Osteoblast (primary cell): ENCODE results near the gene ASCC1. TPM values are rescaled to one million over a fixed set of nuclear protein-coding genes. Genes with fewer than 3 reads are reported as not detected.
A peak's percentile ranks its signal among the peaks of the same experiment; 100 is the strongest.

Source experiments
- DNase-seq: peaks from one replicate; pipeline ENCODE4 v3.0.0; 2011; ENCODE audit warnings: low spot score, mixed read lengths; ENCODE audit not compliant: insufficient read length; ENCODE audit errors: missing footprints
- H2AFZ ChIP-seq: 2 replicates; pipeline ENCODE4 v1.6.0; 2011; ENCODE audit warnings: mild to moderate bottlenecking, low read length
- H3K27ac ChIP-seq: 2 replicates; pipeline ENCODE4 v1.5.1; 2011; ENCODE audit warnings: mild to moderate bottlenecking, low read depth, low read length, moderate library complexity
- H3K27me3 ChIP-seq: 2 replicates; pipeline ENCODE4 v1.6.0; 2012; ENCODE audit warnings: mild to moderate bottlenecking, control low read depth, inconsistent platforms, low read length, moderate library complexity; ENCODE audit not compliant: insufficient read depth
- H3K36me3 ChIP-seq: 2 replicates; pipeline ENCODE4 v1.5.1; 2011; ENCODE audit warnings: mild to moderate bottlenecking, low read length, control low read depth, moderate library complexity; ENCODE audit not compliant: insufficient read depth
- H3K4me1 ChIP-seq: 2 replicates; pipeline ENCODE4 v1.5.1; 2011; ENCODE audit warnings: mild to moderate bottlenecking, low read length, control low read depth, moderate library complexity; ENCODE audit not compliant: insufficient read depth
- H3K4me2 ChIP-seq: 2 replicates; pipeline ENCODE4 v1.6.0; 2011; ENCODE audit warnings: mild to moderate bottlenecking, low read length; ENCODE audit not compliant: insufficient read depth
- H3K4me3 ChIP-seq: fragments of 200-600 bp; sonication (generic); 3 replicates; pipeline ENCODE4 v1.5.1; 2012; ENCODE audit warnings: mild to moderate bottlenecking, low read length, inconsistent platforms; ENCODE audit not compliant: insufficient read depth
- H3K79me2 ChIP-seq: 2 replicates; pipeline ENCODE4 v1.6.0; 2012; ENCODE audit warnings: mild to moderate bottlenecking, low read length, control low read depth, inconsistent platforms; ENCODE audit not compliant: insufficient read depth
- H3K9me3 ChIP-seq: 2 replicates; pipeline ENCODE4 v1.5.1; 2011; ENCODE audit warnings: low read depth, low read length, control low read depth
- H4K20me1 ChIP-seq: 2 replicates; pipeline ENCODE4 v1.6.0; 2012; ENCODE audit warnings: mild to moderate bottlenecking, low read length, control low read depth; ENCODE audit not compliant: insufficient read depth
- CTCF ChIP-seq: IDR thresholded peaks from 2 replicates; pipeline ENCODE4 v1.5.1; 2011; ENCODE audit warnings: mild to moderate bottlenecking, low read depth, low read length, moderate library complexity; ENCODE audit errors: extremely low read depth
- total RNA-seq: library from RNA; depleted of rRNA; stranded (reverse); fragments of >200 nt; gene quantifications from 2 replicates; pipeline ENCODE4 v1.2.3, GENCODE V29; 2012

Gene ASCC1
- total RNA-seq, 1 donor: 40.2 TPM

- Histone ChIP-seq H3K9me3 (no peaks in the 10 kb centered on the region), H2AFZ (no peak overlapping the region), H4K20me1 (no peaks in the 10 kb centered on the region), H3K79me2 (no peaks in the 10 kb centered on the region), H3K36me3 (no peaks in the 10 kb centered on the region), H3K4me2 (no peak overlapping the region), H3K4me3 (no peak overlapping the region), H3K27ac (no peak overlapping the region), H3K27me3 (no peaks in the 10 kb centered on the region), H3K4me1 (peaks cover 15% of the 10 kb centered on the region)
- no peak for DNase-seq
- TF ChIP-seq CTCF: no peak
These were observed 89.2 kb downstream of the ASCC1 start for GRCh38 chr10:72126872-72127232.

GRCh38 chr10:72126184-72126871, 89.7 kb downstream of the ASCC1 start:
- Histone ChIP-seq H3K27ac (no peak overlapping the region), H2AFZ (no peak overlapping the region), H3K9me3 (no peaks in the 10 kb centered on the region), H3K36me3 (no peaks in the 10 kb centered on the region), H3K4me3 (no peak overlapping the region), H3K79me2 (no peaks in the 10 kb centered on the region), H3K4me1 (peaks cover 15% of the 10 kb centered on the region), H3K27me3 (no peaks in the 10 kb centered on the region), H4K20me1 (no peaks in the 10 kb centered on the region), H3K4me2 (no peak overlapping the region)
- DNase-seq: peak; percentile 65
- peak; percentile 64 for TF ChIP-seq CTCF

- peak; percentile 36 for DNase-seq
- no peaks in the 10 kb centered on the region for H4K20me1 ChIP-seq
- H3K4me1 ChIP-seq: peaks cover 15% of the 10 kb centered on the region
- no peak overlapping the region for H2AFZ ChIP-seq
- no peaks in the 10 kb centered on the region for H3K27me3 ChIP-seq
- no peaks in the 10 kb centered on the region for H3K79me2 ChIP-seq
- peak overlapping the region; percentile 49 for H3K27ac ChIP-seq
- no peak overlapping the region for H3K4me3 ChIP-seq
- H3K36me3 ChIP-seq: no peaks in the 10 kb centered on the region
- H3K4me2 ChIP-seq: no peak overlapping the region
- TF ChIP-seq CTCF: no peak
- H3K9me3 ChIP-seq: no peaks in the 10 kb centered on the region
These were observed 91.1 kb downstream of the ASCC1 start for GRCh38 chr10:72124989-72125388.

GRCh38 chr10:72124381-72124780, 91.7 kb downstream of the ASCC1 start:
- H3K4me3 ChIP-seq: no peak overlapping the region
- no peaks in the 10 kb centered on the region for H3K27me3 ChIP-seq
- TF ChIP-seq CTCF: no peak
- peaks cover 15% of the 10 kb centered on the region for H3K4me1 ChIP-seq
- H3K9me3 ChIP-seq: no peaks in the 10 kb centered on the region
- no peaks in the 10 kb centered on the region for H4K20me1 ChIP-seq
- DNase-seq: no peak
- H3K4me2 ChIP-seq: no peak overlapping the region
- peak overlapping the region; percentile 4 for H3K27ac ChIP-seq
- H3K36me3 ChIP-seq: no peaks in the 10 kb centered on the region
- H3K79me2 ChIP-seq: no peaks in the 10 kb centered on the region
- no peak overlapping the region for H2AFZ ChIP-seq
